PC-9 (cell line): ENCODE results near the gene CDC37L1.

Source experiments
- CTCF ChIP-seq: fragments of 200-600 bp; sonication (generic); conservative IDR thresholded peaks from 2 replicates; pipeline ENCODE4 v1.6.1; 2017; ENCODE audit warnings: mixed run types, antibody characterized with exemption, mild to moderate bottlenecking, moderate library complexity
- EZH2 ChIP-seq: fragments of 200-600 bp; sonication (generic); IDR thresholded peaks from 2 replicates; pipeline ENCODE4 v1.8.0; 2017; ENCODE audit warnings: antibody characterized with exemption, low read depth

- no peak for TF ChIP-seq EZH2
- TF ChIP-seq CTCF, result no peak
Observed at GRCh38 chr9:4690144-4690543, 10.8 kb downstream of the CDC37L1 start.
